T-helper 1 cell treated with Interleukin-12 subunit alpha and Interleukin-12 subunit beta and Interleukin-4 antibody, amounts not matched to agents 30 μg/mL and 1 μg/mL, for 36 hours (primary cell): Measurements from ENCODE around the gene CLASP1.

Source experiments
- H3K27ac Mint-ChIP-seq: one replicate; pipeline ENCODE4 v1.8.0; 2021; ENCODE audit warnings: mild to moderate bottlenecking, mixed read lengths
- H3K27me3 Mint-ChIP-seq: one replicate; pipeline ENCODE4 v1.8.0; 2021; ENCODE audit warnings: low read depth, mixed read lengths
- H3K36me3 Mint-ChIP-seq: one replicate; pipeline ENCODE4 v1.8.0; 2021; ENCODE audit warnings: low read depth, mixed read lengths
- H3K4me1 Mint-ChIP-seq: one replicate; pipeline ENCODE4 v1.8.0; 2021; ENCODE audit warnings: low read depth, mixed read lengths
- H3K4me3 Mint-ChIP-seq: one replicate; pipeline ENCODE4 v1.8.0; 2021; ENCODE audit warnings: mild to moderate bottlenecking, moderate library complexity, mixed read lengths
- H3K9me3 Mint-ChIP-seq: one replicate; pipeline ENCODE4 v1.8.0; 2021; ENCODE audit warnings: mixed read lengths

Gene CLASP1

DNA sequence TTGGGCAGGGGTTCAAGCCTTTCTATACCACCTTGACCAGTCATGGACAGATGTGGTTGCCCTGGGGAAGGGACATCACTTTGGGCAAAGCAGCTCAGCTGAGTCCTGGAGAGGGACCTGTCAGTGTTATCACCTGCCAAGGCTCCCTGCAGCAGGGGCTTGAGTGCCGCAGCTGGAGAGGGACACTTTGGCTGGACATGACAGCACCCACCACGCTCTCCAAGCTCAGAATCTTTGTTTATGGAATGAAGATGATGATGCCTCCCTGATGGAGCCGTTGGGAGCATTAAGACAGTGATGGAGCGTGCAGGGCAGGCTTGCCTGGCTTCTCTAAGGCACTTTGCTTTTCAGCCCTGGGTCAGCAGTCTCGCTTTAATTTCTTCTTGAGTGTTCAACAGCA lies 360.0 kb downstream of the CLASP1 start:
- H3K9me3 Mint-ChIP-seq: no peaks in the 10 kb centered on the region
- H3K4me1 Mint-ChIP-seq: no peaks in the 10 kb centered on the region
- H3K27ac Mint-ChIP-seq: no peak overlapping the region
- no peak overlapping the region for H3K4me3 Mint-ChIP-seq
- peaks cover 27% of the 10 kb centered on the region for H3K27me3 Mint-ChIP-seq
- H3K36me3 Mint-ChIP-seq: no peaks in the 10 kb centered on the region

DNA sequence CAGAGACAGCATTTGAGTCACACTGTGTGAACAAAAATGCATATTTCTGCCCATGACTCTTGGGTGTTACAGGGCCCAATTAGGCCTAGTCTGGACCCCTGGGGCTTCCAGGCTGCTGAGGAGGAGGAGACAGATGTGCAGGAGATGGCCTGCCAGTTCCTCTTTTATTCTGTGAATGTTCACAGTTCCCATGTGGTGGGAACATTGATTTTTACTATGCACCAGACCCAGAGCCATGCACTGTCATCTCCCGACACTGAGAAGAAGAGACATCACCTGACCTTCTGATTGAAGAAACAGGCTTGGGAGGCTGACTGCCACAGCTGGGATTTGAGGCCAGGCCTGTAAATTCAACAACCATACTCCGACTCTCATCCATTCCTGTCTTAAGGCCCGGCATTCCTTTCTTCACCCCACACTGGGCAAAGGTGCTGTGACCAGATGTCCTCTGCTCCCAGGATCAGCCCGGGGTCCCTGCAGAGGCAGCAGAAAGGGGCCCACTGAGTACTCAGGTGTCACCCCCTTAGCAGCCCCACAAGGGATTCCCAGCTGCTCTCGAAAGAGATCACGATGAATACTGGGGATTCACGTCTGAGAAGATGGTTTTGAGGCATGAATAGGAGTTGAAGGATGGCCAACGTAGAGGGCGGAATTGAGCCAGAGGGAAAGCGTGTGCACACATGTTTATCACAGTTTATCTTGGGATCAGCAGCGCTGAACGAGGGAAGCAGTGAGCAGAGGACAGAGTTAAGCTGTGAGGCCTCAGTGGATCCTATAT lies 360.6 kb downstream of the CLASP1 start:
- Mint-ChIP-seq H3K27me3 (peaks cover 33% of the 10 kb centered on the region), H3K27ac (no peak overlapping the region), H3K4me1 (peaks cover 2% of the 10 kb centered on the region), H3K9me3 (no peaks in the 10 kb centered on the region), H3K4me3 (no peak overlapping the region), H3K36me3 (no peaks in the 10 kb centered on the region)

DNA sequence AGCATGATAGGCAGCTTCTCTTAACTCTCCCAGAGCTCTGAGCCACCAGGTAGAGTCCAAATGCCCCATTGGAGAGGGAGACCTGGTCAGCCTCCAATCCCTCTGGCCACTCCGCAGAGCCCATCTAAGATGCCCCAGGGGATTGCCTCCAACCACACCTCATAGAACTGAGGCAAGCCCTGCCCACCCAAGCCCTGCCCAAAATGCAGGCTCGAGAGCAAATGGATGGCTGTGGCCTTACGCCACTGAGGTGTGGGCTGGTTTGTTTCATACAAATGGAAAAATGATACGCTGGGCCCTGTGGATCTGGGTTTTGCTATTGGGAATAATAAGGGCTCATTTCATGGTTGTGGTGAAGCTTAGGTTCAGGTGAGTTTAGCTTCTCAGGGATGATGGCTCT lies 361.3 kb downstream of the CLASP1 start:
- Mint-ChIP-seq H3K4me3 (no peak overlapping the region), H3K9me3 (no peaks in the 10 kb centered on the region), H3K27me3 (peaks cover 40% of the 10 kb centered on the region), H3K36me3 (no peaks in the 10 kb centered on the region), H3K27ac (no peak overlapping the region), H3K4me1 (peaks cover 2% of the 10 kb centered on the region)
